ENCODE measurements around the gene CORO1C. TPM values are rescaled to one million over a fixed set of nuclear protein-coding genes. Genes with fewer than 3 reads are reported as not detected.

Gene CORO1C
- total and polyA plus RNA-seq, 9 of the 15 experiments (the other 6 are each of a cell fraction or from before 2014, with no cell fraction given) = 55.2 to 280 (median 150) TPM

- TF ChIP-seq HINFP (tag; conservative IDR thresholded peaks at IDR 0.05; ENCODE audit: low read depth) (no peak), ZNF740 (CRISPR knock-in tag; IDR thresholded peaks at IDR 0.05) (no peak), ZNF740 (tag; IDR thresholded peaks at IDR 0.05) (no peak), FOXK1 (CRISPR knock-in tag; IDR thresholded peaks at IDR 0.05; ENCODE audit: borderline replicate concordance) (no peak), HIVEP1 (CRISPR knock-in tag; IDR thresholded peaks at IDR 0.05) (no peak), ELK3 (CRISPR knock-in tag; IDR thresholded peaks at IDR 0.05) (no peak)
Measured at GRCh38 chr12:108731866-108732461, 646 bp upstream of the CORO1C start (continued).
